Erythroblast (primary cell): ENCODE results near the gene RAB30.

Source experiments
- GATA1 ChIP-seq: IDR thresholded peaks from 2 replicates; pipeline ENCODE4 v1.6.1; 2011; ENCODE audit warnings: low read depth, mild to moderate bottlenecking, control low read depth, low read length, moderate library complexity
- POLR2A ChIP-seq: IDR thresholded peaks from 2 replicates; pipeline ENCODE4 v1.6.1; 2011; ENCODE audit warnings: mild to moderate bottlenecking, low read length

DNA sequence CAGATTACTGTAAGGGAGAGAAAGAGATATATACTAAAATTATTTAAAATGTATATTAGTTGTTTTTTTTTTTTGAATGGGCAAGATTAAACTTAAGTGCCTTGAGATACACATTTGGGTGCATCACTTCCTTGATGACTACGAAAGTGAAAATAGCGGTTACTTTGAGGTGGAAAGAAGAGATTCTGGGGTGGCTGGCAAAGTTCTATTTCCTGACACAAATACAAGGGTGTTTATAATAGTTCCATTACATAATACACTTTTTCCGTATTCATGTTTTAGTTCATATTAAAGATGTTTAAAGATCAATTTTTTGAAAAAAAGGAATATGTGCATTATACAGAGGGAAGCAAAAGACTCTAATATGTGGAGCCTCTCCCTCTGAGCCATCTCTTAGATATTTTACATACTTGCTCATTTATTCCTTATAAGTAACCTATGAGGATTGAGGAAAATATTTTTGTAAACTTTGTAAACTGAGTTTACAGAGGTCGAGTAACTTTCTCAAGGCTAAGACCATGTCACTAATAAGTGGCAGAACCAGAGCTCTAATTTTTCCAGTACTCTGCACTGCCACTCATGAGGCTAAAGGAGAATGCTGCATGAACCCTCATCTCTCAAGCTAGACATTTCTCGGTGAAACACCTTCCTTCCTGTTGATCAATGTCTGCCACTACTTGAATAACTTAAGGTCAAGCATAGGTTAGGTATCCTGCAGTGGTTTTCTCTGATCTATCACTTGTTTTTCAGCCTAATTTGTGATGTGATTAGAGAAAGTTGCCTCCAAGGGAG, 111.5 kb downstream of the RAB30 start:
- no peak for TF ChIP-seq POLR2A
- no peak for TF ChIP-seq GATA1
